Thoracic aorta (tissue), 2 donors: ENCODE results near the gene BRPF3. TPM values are rescaled to one million over a fixed set of nuclear protein-coding genes. Genes with fewer than 3 reads are reported as not detected.

ENCODE experiments used
- ATAC-seq: fragments of 150-250 bp; one replicate; pipeline ENCODE4 v1.8.0; 2017; ENCODE audit warnings: low read depth; ENCODE audit not compliant: insufficient number of reproducible peaks, low FRiP score
- DNase-seq: peaks from one replicate; pipeline ENCODE4 v3.0.0-alpha.2; 2020; ENCODE audit warnings: low spot score
- H3K27ac ChIP-seq, 2 donors: fragments of 200-600 bp; sonication (generic); 1 replicate in 1 of 2; 2 replicates in 1 of 2; pipeline ENCODE4 v1.5.1; 2016; ENCODE audit warnings: mild to moderate bottlenecking in 2 of 2, moderate library complexity in 2 of 2
- H3K27me3 ChIP-seq: fragments of 200-600 bp; sonication (generic); replicated peaks from 2 replicates; pipeline ENCODE4 v1.6.0; 2016; ENCODE audit warnings: mild to moderate bottlenecking; ENCODE audit not compliant: insufficient read depth
- H3K36me3 ChIP-seq: fragments of 200-600 bp; sonication (generic); one replicate; pipeline ENCODE4 v1.5.1; 2016
- H3K4me1 ChIP-seq, 2 donors: fragments of 200-600 bp; sonication (generic); 1 replicate in 1 of 2; 2 replicates in 1 of 2; pipeline versions ENCODE4 v1.5.1 to v1.6.0; 2016; ENCODE audit warnings: low read depth in 2 of 2, mild to moderate bottlenecking in 1 of 2; ENCODE audit not compliant: control insufficient read depth in 1 of 2
- H3K4me3 ChIP-seq: fragments of 200-600 bp; sonication (generic); 2 replicates; pipeline ENCODE4 v1.5.1; 2016; ENCODE audit warnings: mild to moderate bottlenecking
- H3K9me3 ChIP-seq: fragments of 200-600 bp; sonication (generic); 2 replicates; pipeline ENCODE4 v1.5.1; 2016
- CTCF ChIP-seq: fragments of 200-600 bp; sonication (generic); IDR thresholded peaks from one replicate; pipeline ENCODE4 v1.5.1; 2019; ENCODE audit warnings: antibody characterized with exemption
- total RNA-seq, 2 donors: library from RNA; depleted of rRNA; stranded (reverse); fragments of >200 nt; gene quantifications; one replicate each; pipeline versions ENCODE4 v1.1.0 to v1.2.3, GENCODE V29; 2016

Gene BRPF3
- total RNA-seq, 2 donors from 2014 or later: 23.2 to 29.2 TPM

- H3K36me3 ChIP-seq: peaks cover 45% of the 10 kb centered on the region
- no peak overlapping the region for H3K4me3 ChIP-seq
- H3K27me3 ChIP-seq: no peaks in the 10 kb centered on the region
- no peaks in the 10 kb centered on the region for H3K9me3 ChIP-seq
- no peaks in the 10 kb centered on the region for H3K4me1 ChIP-seq
- no peak for TF ChIP-seq CTCF
- H3K27ac ChIP-seq: no peak overlapping the region
- no peak for DNase-seq
- ATAC-seq: no peak
Observed at GRCh38 chr6:36222924-36223323, 26.4 kb downstream of the BRPF3 start.

- H3K36me3 ChIP-seq: peaks cover 44% of the 10 kb centered on the region
- ATAC-seq: no peak
- no peak for TF ChIP-seq CTCF
Observed at GRCh38 chr6:36223706-36224105, 27.2 kb downstream of the BRPF3 start.

DNA sequence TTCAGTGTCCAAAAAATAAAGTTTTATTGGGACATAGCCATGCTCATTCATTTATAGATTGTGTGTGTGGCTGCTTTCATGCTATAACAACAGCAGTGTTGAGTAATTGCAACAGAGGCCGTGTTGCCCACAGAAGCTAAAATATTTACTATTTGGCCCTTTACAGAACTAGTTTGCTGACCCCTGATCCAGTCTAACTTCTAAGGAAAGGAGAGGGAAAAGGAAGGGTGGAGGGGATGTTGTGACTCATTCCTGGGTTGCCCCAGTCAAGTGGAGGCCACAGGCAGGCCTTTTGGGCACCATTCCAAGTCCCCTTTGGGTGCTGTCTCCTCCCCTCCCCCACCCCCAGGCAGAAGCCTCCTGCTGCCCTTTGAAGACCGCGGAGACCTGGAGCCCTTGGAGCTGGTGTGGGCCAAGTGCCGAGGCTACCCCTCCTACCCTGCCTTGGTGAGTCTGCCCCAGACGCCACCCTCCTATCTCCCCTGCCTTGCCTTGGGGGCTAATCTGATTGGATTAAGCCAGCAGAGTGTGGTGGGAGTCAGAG lies 28.4 kb downstream of the BRPF3 start:
- H3K4me1 ChIP-seq: no peaks in the 10 kb centered on the region
- H3K27ac ChIP-seq: no peak overlapping the region
- no peak for ATAC-seq
- TF ChIP-seq CTCF: no peak
- H3K36me3 ChIP-seq: peaks cover 44% of the 10 kb centered on the region
- no peak for DNase-seq
- no peak overlapping the region for H3K4me3 ChIP-seq
- no peaks in the 10 kb centered on the region for H3K27me3 ChIP-seq
- no peaks in the 10 kb centered on the region for H3K9me3 ChIP-seq

More at GRCh38 chr6:36223706-36224105, 27.2 kb downstream of the BRPF3 start:
- H3K27ac ChIP-seq: no peak overlapping the region
- H3K4me3 ChIP-seq: no peak overlapping the region
- no peaks in the 10 kb centered on the region for H3K9me3 ChIP-seq
- no peaks in the 10 kb centered on the region for H3K27me3 ChIP-seq
- no peak for DNase-seq
- no peaks in the 10 kb centered on the region for H3K4me1 ChIP-seq

DNA sequence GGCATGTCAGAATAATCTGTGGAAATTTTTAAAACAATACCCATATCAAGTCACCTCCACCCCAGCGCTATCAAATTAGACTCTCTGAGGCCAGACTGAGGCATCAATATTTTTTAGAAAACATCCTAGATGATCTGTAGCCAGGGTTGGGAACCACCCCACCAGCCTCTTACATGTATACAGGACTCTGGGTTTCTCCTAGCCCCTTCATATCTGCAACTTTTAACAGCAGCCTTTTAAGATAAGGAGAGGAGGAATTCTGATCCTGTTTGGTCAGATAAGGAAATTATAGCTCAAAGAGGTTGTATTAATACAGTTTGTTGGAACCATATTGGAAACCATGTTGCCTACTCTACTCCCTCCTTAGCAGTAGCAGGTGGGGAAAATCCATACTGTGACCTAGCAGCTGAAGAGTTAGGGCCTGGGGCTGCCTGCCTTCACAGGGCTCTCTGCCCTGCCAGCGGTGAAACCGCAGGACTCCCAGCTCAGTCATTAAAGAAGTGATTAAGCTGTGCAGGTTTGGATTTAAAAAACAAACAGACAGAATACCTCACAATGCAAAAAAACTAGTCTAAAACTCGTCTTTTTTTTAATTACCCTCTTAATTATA lies 30.0 kb downstream of the BRPF3 start:
- no peak overlapping the region for H3K4me3 ChIP-seq
- no peak overlapping the region for H3K27ac ChIP-seq
- DNase-seq (no peak), ATAC-seq (no peak)
- H3K36me3 ChIP-seq: peaks cover 53% of the 10 kb centered on the region
- H3K27me3 ChIP-seq: no peaks in the 10 kb centered on the region
- H3K9me3 ChIP-seq: no peaks in the 10 kb centered on the region
- TF ChIP-seq CTCF: no peak
- no peaks in the 10 kb centered on the region for H3K4me1 ChIP-seq

GRCh38 chr6:36227379-36228228 lies 31.1 kb downstream of the BRPF3 start:
- no peak overlapping the region for H3K27ac ChIP-seq

More at GRCh38 chr6:36227379-36228228, 31.1 kb downstream of the BRPF3 start:
- Histone ChIP-seq H3K36me3 (peaks cover 46% of the 10 kb centered on the region), H3K9me3 (no peaks in the 10 kb centered on the region), H3K4me3 (no peak overlapping the region), H3K27me3 (no peaks in the 10 kb centered on the region), H3K4me1 (no peaks in the 10 kb centered on the region)
- DNase-seq (no peak), ATAC-seq (no peak)
- no peak for TF ChIP-seq CTCF
